GM21390 (cell line): ENCODE measurements around the gene PRKCA.

Source experiments
- ATAC-seq: cut with Tn5 transposase; IDR thresholded peaks from one replicate; pipeline ENCODE4 v1.9.1; 2021; ENCODE audit not compliant: unreplicated experiment

The PRKCA gene

GRCh38 chr17:66811683-66812054 is 509.3 kb downstream of the PRKCA start:
- no peak for ATAC-seq

DNA sequence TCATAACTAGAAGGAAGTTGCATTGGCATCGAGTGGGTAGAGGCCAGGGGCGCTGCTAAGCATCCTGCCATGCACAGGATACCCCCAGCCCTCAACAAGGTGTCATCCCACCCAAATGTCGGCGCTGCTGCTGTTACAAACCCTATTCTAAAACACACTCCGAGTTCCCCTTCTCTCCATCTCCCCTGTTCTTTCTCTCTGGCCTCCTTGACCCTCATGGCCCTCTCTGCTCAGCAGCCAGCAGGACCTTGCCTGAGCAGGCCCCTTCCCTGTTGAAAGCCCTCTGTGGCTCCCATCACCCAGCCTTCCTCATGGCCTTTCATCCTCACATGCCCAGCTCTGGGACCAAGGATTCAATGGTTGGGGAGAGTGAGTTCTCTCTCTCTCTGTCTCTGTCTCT is 510.2 kb downstream of the PRKCA start:
- ATAC-seq: no peak

DNA sequence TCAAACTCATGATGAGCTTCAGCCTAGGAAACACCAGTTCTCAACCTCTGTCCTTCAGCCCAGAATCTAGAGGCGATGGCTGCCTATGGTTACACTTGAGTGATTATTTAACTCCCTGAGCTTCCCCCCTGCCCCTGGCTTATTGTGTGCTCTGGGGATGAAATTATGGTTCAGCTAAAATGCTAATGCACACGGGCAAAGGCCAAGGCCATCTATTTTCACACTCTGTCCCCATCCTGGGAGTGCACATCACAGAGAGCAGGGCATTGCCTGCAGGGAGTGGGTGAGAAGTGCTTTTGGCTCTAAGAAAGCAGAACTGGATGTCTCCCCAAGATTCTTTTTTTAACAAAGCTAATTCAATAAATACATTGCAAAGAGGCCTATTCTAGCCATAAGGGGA is 510.9 kb downstream of the PRKCA start:
- no peak for ATAC-seq

DNA sequence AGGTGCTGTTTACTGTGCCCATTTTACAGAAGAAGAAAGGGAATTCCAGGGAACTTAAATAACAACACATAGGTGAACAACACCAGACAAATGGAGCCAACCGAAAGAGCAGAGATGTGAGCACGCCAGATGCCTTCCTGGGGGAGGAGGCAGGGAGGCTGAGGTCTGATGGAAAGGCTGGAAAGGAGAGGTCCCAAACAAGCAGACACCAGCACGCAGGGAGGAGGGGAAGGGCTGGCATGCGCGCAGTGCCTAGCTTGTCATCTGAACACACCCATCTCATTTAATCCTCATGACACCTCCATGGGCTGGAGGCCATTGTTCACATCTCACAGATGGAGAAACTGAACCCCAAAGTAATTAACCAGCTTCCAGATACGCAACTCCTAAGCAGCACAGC is 511.6 kb downstream of the PRKCA start:
- ATAC-seq: no peak

- no peak for ATAC-seq
Observed at GRCh38 chr17:66814570-66814969, 512.2 kb downstream of the PRKCA start.

DNA sequence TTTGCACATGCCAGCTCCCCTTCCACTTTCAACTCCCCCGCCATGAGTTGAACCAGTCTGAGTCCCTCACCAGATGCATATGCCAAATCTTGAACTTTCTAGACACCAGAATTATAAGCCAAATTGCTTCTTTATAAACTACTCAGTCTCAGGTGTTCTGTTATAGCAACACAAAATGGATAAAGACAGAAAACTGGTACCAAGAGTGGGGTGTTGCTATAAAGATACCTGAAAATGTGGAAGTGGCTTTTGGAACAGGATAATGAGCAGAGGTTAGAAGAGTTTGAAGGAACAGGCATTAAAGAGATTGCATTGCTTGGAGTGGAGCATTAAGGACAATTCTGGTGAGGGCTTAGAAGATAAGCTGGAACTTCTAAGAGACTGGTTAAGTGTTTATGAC is 515.3 kb downstream of the PRKCA start:
- ATAC-seq: no peak

DNA sequence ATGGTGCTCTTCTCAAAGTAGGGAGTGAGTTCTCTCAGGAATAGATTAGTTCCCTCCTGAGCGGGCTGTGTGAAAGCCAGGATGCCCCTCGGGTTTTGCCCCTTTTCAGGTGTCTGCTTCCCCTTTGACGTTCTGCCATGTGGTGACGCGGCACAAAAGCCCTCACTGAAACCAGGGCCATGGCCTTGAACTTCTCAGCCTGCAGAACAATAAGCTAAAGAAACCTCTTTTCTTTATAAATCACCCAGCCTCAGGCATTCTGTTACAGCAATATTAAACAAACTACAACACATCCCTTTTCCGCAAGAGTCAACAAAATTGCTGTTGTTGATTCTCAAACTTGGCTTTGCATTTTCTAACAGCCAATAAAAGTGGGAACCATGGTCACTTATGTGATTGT is 517.1 kb downstream of the PRKCA start:
- no peak for ATAC-seq

DNA sequence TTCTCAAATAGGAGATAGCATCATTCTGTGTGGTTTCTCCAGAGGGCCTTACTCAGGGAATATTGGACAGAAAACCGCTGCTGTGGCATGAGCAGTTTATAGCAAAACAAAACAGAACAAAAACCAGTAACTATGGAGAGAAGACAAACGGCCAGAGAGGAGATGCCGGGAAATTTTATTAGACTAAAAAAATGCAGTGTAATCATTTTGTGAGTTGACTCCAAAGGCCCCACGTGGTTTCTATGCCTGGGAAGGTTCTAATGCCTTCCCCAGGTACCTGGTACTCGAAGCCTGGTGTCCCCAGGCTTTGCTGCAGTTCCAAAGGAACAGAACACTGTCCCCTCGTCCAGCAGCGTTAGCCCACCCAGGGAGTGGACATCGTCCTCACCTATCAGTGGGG is 519.6 kb downstream of the PRKCA start:
- ATAC-seq: no peak

GRCh38 chr17:66826856-66827255 is 524.4 kb downstream of the PRKCA start:
- no peak for ATAC-seq

DNA sequence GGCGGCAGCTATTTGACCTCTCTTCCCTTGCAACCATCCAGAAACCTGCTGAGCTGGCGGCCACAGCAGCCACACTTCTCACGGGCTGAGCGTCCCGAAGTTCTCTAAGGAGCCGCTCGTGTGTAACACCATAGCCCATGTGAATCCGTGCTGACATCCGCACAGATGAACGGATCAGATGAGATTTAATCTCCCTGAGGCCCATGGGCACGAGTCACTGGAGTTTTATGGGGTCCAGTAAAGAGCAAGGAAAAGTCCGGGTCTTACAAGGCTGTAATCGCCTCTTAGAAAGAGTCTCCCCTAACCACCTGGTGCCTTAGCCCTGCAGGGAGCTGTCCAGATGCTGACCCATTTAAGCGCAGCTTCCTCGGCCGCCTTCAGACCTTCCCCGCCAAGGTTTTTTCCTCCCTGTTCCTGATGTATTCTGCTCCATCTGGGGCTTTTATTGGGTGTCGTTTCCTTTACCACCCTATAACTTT is 527.0 kb downstream of the PRKCA start:
- no peak for ATAC-seq

DNA sequence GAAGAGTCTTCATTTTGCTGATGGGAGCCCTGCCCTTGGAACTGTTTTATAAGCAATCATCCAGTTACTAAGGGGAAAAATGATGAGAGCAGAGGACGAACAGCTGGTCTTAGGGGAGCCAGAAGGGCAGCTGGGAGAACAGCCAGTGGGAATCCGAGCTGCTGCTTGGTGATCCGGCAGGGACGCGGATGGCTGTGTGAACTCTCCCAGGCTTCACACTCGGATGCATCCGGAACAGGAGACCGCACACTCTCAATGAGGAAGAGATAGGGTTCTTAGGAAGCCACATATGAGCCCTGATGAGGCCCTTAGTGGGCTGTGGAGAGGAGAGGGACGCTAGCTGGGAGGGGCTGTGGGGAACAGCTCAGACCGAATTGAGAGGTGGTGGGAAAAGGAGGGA is 527.5 kb downstream of the PRKCA start:
- ATAC-seq: no peak

- no peak for ATAC-seq
Observed at GRCh38 chr17:66830451-66830850, 528.0 kb downstream of the PRKCA start.

- no peak for ATAC-seq
Observed at GRCh38 chr17:66831383-66832210, 529.2 kb downstream of the PRKCA start.

GRCh38 chr17:66833201-66833600 is 530.8 kb downstream of the PRKCA start:
- ATAC-seq: no peak

GRCh38 chr17:66834426-66834918 is 532.1 kb downstream of the PRKCA start:
- no peak for ATAC-seq

DNA sequence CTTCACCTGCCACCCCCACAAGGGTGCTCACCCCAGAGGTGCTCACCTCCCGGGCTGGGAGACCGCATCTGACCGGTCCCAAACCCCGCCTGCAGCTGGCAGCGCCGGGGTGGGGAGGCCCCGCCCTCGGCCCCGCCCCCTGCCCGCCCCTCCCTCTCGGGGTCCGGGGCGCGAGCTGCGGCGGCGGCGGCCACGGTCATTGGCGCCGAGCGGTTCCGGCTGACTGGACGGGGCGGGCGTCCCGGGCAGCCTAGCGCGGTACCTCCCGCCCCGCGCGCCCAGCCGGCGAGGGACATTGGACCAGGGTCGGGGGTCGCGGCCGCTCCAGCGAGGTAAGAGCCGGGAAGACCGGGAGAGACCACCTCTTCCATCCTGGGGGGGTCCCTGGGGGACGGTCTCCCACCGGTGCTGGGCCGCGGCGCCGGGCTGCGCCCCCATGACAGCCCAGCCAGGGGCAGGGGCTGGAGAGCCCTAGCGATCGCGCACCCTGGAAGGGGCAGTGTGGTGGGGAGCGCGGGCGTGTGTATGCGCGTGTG is 532.6 kb downstream of the PRKCA start, which contains the start of gene CACNG5:
TSS of gene CACNG5 (plus strand) at position 199 of the 536 bp plus-strand sequence. CDS start 42,216 bp downstream, outside the sequence.
- ATAC-seq: no peak

- ATAC-seq: no peak
Observed at GRCh38 chr17:66835476-66835875, 533.1 kb downstream of the PRKCA start.

DNA sequence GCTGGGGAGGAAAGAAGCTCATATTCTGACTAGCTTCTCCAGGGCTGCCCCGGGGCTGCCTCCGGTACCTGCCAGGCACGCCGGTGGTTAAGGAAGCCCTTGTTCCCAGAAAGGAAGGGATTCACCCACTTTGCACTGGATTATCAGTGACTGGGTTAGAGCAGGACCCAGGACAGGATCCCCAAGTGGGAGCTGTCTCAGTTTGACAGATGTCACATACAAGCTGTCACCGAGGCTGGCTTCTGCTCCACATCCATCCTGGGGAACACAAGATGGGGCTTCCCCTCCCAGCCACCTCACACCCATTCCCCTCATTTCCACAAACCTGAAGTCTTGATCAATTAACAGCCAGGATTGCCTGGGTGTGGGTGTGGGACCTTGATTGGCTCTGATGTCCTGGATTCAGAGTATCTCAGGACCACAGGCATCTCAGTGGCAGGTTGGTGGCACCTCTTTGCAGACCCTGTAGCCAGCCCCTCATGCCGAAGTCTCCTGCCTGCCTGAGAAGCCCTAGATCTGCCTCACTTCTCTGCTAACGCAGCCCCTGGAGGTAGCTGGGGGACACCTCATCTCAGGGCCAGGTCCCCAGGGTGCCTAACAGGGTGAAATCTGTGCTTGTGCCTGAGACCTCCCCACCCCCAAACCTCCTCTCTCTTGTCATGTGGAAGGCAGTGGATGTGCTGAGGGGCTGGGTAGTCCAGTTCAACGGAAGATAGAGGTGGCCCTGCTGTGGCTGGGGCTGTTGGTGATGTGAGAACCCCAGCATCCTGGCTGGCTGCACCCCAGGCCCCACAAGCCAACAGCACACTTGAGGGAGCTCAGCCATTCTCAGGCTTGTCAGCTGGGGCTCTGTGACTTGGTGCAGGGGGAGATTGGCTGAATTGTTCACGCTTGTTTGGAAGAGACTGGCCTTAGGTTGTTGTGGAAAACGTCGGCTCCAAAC is 533.9 kb downstream of the PRKCA start:
- ATAC-seq: no peak

GRCh38 chr17:66837226-66837625 is 534.8 kb downstream of the PRKCA start:
- no peak for ATAC-seq

- no peak for ATAC-seq
Observed at GRCh38 chr17:66837885-66838665, 535.7 kb downstream of the PRKCA start.

- no peak for ATAC-seq
Observed at GRCh38 chr17:66839616-66840015, 537.2 kb downstream of the PRKCA start.
